NT2/D1 (cell line): Measurements from ENCODE around the gene PLCB1.

Source experiments
- DNase-seq: peaks from one replicate; pipeline ENCODE4 v3.0.0-alpha.2; 2011; ENCODE audit warnings: low read depth, low spot score
- H3K27me3 ChIP-seq: 2 replicates; pipeline ENCODE4 v1.6.0; 2011; ENCODE audit warnings: mild to moderate bottlenecking; ENCODE audit not compliant: insufficient read length, insufficient read depth
- H3K36me3 ChIP-seq: 2 replicates; pipeline ENCODE4 v1.6.1; 2011; ENCODE audit warnings: mild to moderate bottlenecking, low read length, mixed read lengths; ENCODE audit not compliant: insufficient read depth, insufficient read length
- H3K4me1 ChIP-seq: 2 replicates; pipeline ENCODE4 v1.5.1; 2011; ENCODE audit not compliant: insufficient read depth, insufficient read length
- H3K4me3 ChIP-seq: 2 replicates; pipeline ENCODE4 v1.5.1; 2011; ENCODE audit warnings: low read depth; ENCODE audit not compliant: insufficient read length
- H3K9ac ChIP-seq: 2 replicates; pipeline ENCODE4 v1.6.0; 2011; ENCODE audit warnings: low read depth; ENCODE audit not compliant: insufficient read length
- H3K9me3 ChIP-seq: 2 replicates; pipeline ENCODE4 v1.5.1; 2011; ENCODE audit warnings: mild to moderate bottlenecking, low read length; ENCODE audit not compliant: insufficient read depth
- SUZ12 ChIP-seq: IDR thresholded peaks from 2 replicates; pipeline ENCODE4 v1.6.1; 2011; ENCODE audit not compliant: insufficient read length, insufficient read depth; ENCODE audit errors: extremely low read depth
- YY1 ChIP-seq: IDR thresholded peaks from 2 replicates; pipeline ENCODE4 v1.6.1; 2011; ENCODE audit not compliant: insufficient read length, insufficient read depth
- ZNF274 ChIP-seq: IDR thresholded peaks from 2 replicates; pipeline ENCODE4 v1.6.1; 2011; ENCODE audit warnings: mild to moderate bottlenecking, low read depth, low read length

PLCB1 gene

DNA sequence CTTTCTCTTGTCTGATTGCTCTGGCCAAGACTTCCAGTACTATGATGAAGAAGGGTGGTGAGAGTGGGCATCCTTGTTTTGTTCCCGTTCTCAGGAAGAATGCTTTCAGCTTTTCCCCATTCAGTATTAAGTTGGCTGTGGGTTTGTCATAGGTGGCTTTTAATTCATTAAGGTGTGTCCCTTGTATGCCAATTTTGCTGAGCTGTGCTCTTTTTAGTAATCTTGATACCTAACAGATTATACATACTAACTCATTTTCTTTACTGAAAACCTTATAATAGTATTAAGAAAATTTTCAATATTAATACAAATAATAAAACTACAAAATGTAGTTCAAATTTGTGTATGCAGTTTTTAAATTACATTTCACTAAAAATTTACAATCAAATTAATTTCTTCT lies 557.3 kb downstream of the PLCB1 start:
- H3K4me3 ChIP-seq: no peak overlapping the region
- DNase-seq: no peak
- H3K9me3 ChIP-seq: peaks cover 7% of the 10 kb centered on the region
- no peaks in the 10 kb centered on the region for H3K27me3 ChIP-seq
- no peaks in the 10 kb centered on the region for H3K4me1 ChIP-seq
- H3K36me3 ChIP-seq: no peaks in the 10 kb centered on the region
- TF ChIP-seq YY1: no peak
- no peak for TF ChIP-seq SUZ12
- TF ChIP-seq ZNF274: no peak
- H3K9ac ChIP-seq: no peak overlapping the region

DNA sequence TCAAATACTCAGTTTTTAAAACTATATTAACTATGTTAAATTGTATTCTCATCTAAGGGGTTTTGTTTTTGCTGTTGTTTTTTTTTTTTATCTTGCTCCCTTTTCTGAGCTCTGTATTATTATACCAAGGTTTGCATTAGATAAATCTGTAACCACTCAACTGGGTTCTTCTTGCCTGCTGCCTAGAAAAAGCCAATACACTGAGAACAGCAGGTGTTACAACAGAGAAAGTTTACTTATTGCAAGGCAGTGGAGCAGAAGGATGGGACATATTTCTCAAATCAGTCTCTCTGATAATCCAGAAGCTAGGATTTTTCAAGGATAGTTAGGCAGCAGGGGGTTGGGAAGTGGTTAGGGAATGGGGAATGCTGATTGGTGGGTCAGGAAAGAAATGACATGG lies 558.0 kb downstream of the PLCB1 start:
- no peaks in the 10 kb centered on the region for H3K36me3 ChIP-seq
- H3K4me1 ChIP-seq: no peaks in the 10 kb centered on the region
- peaks cover 7% of the 10 kb centered on the region for H3K9me3 ChIP-seq
- H3K9ac ChIP-seq: no peak overlapping the region
- TF ChIP-seq ZNF274 (no peak), SUZ12 (no peak), YY1 (no peak)
- H3K27me3 ChIP-seq: no peaks in the 10 kb centered on the region
- H3K4me3 ChIP-seq: no peak overlapping the region
- DNase-seq: no peak

DNA sequence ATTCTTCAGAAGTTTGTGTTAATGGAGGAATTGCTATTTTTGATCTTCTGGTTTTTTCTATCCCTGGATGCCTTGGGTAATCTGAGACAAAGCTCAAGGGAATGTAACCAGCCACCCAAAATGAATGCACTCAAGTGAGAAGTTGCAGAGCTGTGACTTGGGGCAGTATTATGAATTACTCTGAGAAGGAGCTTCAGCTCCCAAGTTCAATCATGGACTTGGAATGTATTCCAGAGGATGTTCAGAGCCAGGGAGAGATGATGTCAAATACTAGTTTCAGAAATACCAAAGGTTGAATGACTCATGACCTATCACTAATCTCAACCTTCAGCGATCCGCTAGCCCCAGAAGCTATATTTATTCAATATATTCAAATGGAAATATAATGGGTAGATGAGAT lies 561.6 kb downstream of the PLCB1 start:
- DNase-seq: no peak
- no peaks in the 10 kb centered on the region for H3K27me3 ChIP-seq

DNA sequence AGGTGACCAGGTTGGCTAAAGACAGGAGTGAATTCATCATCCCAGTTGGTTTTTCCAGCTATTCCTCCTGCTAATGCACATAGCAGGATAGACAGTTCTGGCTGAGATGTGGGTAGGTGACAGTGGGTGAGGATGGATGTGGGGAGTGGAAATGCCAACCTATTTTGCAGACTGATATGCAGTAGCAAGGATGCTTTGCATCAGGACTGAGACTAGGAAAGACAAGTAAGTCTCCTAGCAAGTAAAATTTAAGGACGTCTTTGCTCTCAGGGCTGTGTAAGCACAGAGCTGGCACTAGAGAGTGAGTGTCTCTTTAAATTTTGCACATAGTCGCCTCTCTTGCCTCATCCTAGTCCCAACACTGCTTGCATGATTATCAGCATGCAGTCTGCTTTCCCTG lies 568.7 kb downstream of the PLCB1 start:
- Histone ChIP-seq H3K9ac (no peak overlapping the region), H3K27me3 (no peaks in the 10 kb centered on the region), H3K4me3 (no peak overlapping the region), H3K9me3 (no peaks in the 10 kb centered on the region), H3K4me1 (no peaks in the 10 kb centered on the region), H3K36me3 (no peaks in the 10 kb centered on the region)
- TF ChIP-seq SUZ12 (no peak), ZNF274 (no peak), YY1 (no peak)
- DNase-seq: no peak

More for the DNA sequence above, 561.6 kb downstream of the PLCB1 start:
- Histone ChIP-seq H3K9ac (no peak overlapping the region), H3K4me1 (no peaks in the 10 kb centered on the region), H3K36me3 (no peaks in the 10 kb centered on the region), H3K9me3 (peaks cover 7% of the 10 kb centered on the region), H3K4me3 (no peak overlapping the region)
- TF ChIP-seq ZNF274 (no peak), YY1 (no peak), SUZ12 (no peak)

DNA sequence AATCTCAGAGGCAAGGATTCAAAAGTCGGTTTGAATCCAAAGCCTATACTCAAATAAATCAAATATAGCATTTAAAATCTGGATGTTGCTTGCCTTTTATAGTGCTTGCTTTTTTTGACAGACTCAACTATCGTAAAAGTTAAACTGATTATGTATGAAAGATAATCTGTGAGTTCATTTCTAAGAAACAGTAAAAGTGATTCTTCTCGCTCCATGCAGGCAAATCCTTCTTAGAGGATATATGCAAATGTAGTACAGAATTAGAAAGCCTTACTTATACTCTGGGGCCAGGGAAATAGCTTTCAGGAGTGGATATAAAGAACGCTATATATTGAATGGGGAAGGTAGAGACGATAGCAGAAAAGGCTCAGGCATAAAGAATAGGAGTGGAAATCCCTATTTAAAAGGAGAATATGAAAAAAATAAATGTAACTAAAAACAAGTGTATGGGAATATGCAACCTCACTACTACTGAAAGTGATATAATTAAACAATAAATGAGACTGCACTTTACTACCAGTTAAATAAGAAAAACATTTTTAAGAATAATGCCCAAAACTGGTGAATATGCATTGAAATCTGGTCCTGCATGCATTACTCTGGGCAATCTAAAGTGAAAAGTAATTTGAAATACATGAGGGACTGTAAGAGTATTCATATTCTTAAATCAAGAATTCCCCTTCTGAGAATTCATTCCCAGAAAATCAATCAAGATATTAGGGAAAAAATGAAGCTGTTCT lies 575.1 kb downstream of the PLCB1 start:
- no peak for DNase-seq
- Histone ChIP-seq H3K9ac (no peak overlapping the region), H3K27me3 (no peaks in the 10 kb centered on the region), H3K36me3 (no peaks in the 10 kb centered on the region), H3K4me3 (no peak overlapping the region), H3K4me1 (no peaks in the 10 kb centered on the region), H3K9me3 (no peaks in the 10 kb centered on the region)
- TF ChIP-seq ZNF274: no peak
- no peak for TF ChIP-seq YY1
- TF ChIP-seq SUZ12: no peak

DNA sequence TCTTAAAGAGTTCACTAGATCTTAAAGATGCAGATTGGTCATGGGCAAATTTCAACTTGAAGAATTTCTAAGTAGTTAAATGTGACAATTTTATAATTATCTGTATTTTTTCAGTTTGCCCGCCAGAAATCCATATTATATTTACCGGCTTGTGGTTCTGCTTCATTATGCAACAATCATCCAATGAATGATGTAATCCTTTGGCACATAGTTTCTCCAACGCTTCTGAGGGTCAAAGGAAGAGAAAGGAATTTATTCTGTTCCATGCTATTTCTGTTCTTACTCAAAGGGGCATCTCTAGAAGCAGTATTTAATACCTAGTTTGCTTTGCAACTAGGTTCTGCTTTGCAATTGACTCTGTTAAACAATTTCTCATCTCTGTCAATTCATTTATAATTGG lies 577.6 kb downstream of the PLCB1 start:
- Histone ChIP-seq H3K4me3 (no peak overlapping the region), H3K4me1 (peaks cover 1% of the 10 kb centered on the region), H3K36me3 (no peaks in the 10 kb centered on the region), H3K9me3 (no peaks in the 10 kb centered on the region), H3K9ac (no peak overlapping the region), H3K27me3 (no peaks in the 10 kb centered on the region)
- DNase-seq: no peak
- TF ChIP-seq YY1 (no peak), ZNF274 (no peak), SUZ12 (no peak)

DNA sequence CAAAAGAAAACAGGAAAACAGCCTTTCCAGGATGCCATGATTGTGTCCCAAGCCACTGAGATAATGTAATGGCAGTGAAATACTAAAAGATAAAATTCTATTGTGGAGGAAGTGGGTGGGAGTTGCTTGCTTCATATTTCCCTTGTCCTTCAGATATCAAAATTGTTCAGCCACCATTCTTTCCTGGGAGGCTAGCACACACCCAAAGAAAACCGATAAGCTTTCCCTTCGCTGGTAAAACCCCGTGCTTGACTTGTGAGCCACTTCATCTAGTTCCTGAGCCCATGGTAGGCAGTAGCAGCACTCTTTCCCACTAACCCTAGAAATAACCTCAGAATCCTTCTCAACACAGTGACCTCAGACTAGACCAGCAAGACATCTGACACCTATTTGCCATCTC lies 579.4 kb downstream of the PLCB1 start:
- DNase-seq: no peak
- no peaks in the 10 kb centered on the region for H3K9me3 ChIP-seq

More for the DNA sequence above, 579.4 kb downstream of the PLCB1 start:
- TF ChIP-seq SUZ12 (no peak), ZNF274 (no peak), YY1 (no peak)
- H3K9ac ChIP-seq: no peak overlapping the region
- H3K36me3 ChIP-seq: no peaks in the 10 kb centered on the region
- H3K4me1 ChIP-seq: peaks cover 1% of the 10 kb centered on the region
- no peak overlapping the region for H3K4me3 ChIP-seq
- no peaks in the 10 kb centered on the region for H3K27me3 ChIP-seq
